ENCODE results near the gene THEMIS. TPM values are rescaled to one million over a fixed set of nuclear protein-coding genes. Genes with fewer than 3 reads are reported as not detected.

Gene THEMIS
- total RNA-seq, 1 experiment from 2014 or later, result not detected

GRCh38 chr6:127893541-127893940 lies 7.3 kb downstream of the THEMIS start:
- CTCF ChIA-PET, result no interaction called here
- POLR2A ChIA-PET (ENCODE audit: low non-redundant PET), result no interaction called here
- H3K4me3 ChIP-seq (ENCODE audit: low read depth, low read length, poor library complexity, severe bottlenecking), result no peak overlapping the region
- no peak overlapping the region for H3K27ac ChIP-seq (ENCODE audit: low read depth, low read length, poor library complexity, severe bottlenecking)
- peaks cover 3% of the 10 kb centered on the region for H3K27me3 ChIP-seq (replicated peaks; ENCODE audit: insufficient read depth, low read depth, low read length, poor library complexity)
- no peaks in the 10 kb centered on the region for H3K36me3 ChIP-seq (ENCODE audit: insufficient read depth, low read length, poor library complexity, severe bottlenecking)
- no peaks in the 10 kb centered on the region for H3K4me1 ChIP-seq (ENCODE audit: insufficient read depth, low read length, poor library complexity, severe bottlenecking)
- intact Hi-C loops (cut with micrococcal nuclease; ENCODE audit: unreplicated experiment), result no loop called here
- TF ChIP-seq, protein P1, sequence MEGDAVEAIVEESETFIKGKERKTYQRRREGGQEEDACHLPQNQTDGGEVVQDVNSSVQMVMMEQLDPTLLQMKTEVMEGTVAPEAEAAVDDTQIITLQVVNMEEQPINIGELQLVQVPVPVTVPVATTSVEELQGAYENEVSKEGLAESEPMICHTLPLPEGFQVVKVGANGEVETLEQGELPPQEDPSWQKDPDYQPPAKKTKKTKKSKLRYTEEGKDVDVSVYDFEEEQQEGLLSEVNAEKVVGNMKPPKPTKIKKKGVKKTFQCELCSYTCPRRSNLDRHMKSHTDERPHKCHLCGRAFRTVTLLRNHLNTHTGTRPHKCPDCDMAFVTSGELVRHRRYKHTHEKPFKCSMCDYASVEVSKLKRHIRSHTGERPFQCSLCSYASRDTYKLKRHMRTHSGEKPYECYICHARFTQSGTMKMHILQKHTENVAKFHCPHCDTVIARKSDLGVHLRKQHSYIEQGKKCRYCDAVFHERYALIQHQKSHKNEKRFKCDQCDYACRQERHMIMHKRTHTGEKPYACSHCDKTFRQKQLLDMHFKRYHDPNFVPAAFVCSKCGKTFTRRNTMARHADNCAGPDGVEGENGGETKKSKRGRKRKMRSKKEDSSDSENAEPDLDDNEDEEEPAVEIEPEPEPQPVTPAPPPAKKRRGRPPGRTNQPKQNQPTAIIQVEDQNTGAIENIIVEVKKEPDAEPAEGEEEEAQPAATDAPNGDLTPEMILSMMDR (conservative IDR thresholded peaks at IDR 0.05; ENCODE audit: low read depth, low read length), result no peak
- TF ChIP-seq EZH2 (IDR thresholded peaks at IDR 0.05; ENCODE audit: borderline replicate concordance, low read depth, low read length, poor library complexity, severe bottlenecking), result no peak
- BruUV-seq (replicated peaks), result no TSS peak
- DNase-seq (ENCODE audit: low spot score), result no peak
- H3K9me3 ChIP-seq (ENCODE audit: low read depth, low read length, poor library complexity, severe bottlenecking), result no peaks in the 10 kb centered on the region

- intact Hi-C loops (cut with micrococcal nuclease; ENCODE audit: unreplicated experiment), result no loop called here
- ChIA-PET POLR2A (ENCODE audit: low non-redundant PET) (no interaction called here), CTCF (no interaction called here)
- no peak for TF ChIP-seq EZH2 (IDR thresholded peaks at IDR 0.05; ENCODE audit: borderline replicate concordance, low read depth, low read length, poor library complexity, severe bottlenecking)
- TF ChIP-seq, protein P1 (conservative IDR thresholded peaks at IDR 0.05; ENCODE audit: low read depth, low read length), result no peak
- DNase-seq (ENCODE audit: low spot score), result no peak
- Histone ChIP-seq H3K4me1 (ENCODE audit: insufficient read depth, low read length, poor library complexity, severe bottlenecking) (no peaks in the 10 kb centered on the region), H3K9me3 (ENCODE audit: low read depth, low read length, poor library complexity, severe bottlenecking) (no peaks in the 10 kb centered on the region), H3K27me3 (replicated peaks; ENCODE audit: insufficient read depth, low read depth, low read length, poor library complexity) (peaks cover 3% of the 10 kb centered on the region), H3K36me3 (ENCODE audit: insufficient read depth, low read length, poor library complexity, severe bottlenecking) (no peaks in the 10 kb centered on the region), H3K4me3 (ENCODE audit: low read depth, low read length, poor library complexity, severe bottlenecking) (no peak overlapping the region), H3K27ac (ENCODE audit: low read depth, low read length, poor library complexity, severe bottlenecking) (no peak overlapping the region)
- BruUV-seq (replicated peaks), result no TSS peak
These were observed 9.0 kb downstream of the THEMIS start for GRCh38 chr6:127891731-127892326.

DNA sequence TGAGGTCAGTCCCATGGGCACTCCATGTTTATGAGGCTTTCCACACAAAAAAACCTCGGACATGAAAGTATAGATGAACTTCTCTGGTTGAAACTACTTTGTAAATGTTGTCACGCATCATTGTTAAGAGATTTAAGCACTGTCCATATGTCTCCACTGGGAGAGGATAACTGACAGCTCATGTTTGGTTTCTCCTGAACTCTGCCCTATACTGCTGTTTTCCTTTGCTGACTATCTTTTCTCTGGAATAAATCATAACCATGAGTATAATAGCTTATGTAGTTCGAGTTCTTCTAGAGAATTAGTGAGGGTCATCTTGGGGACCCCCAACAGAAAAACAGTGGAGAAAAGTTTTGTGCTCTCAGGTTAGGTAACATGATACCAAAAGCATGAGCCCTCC lies 14.3 kb downstream of the THEMIS start:
- no peaks in the 10 kb centered on the region for H3K4me1 ChIP-seq (ENCODE audit: insufficient read depth, low read length, poor library complexity, severe bottlenecking)
- no peak overlapping the region for H3K27ac ChIP-seq (ENCODE audit: low read depth, low read length, poor library complexity, severe bottlenecking)
- no peaks in the 10 kb centered on the region for H3K27me3 ChIP-seq (replicated peaks; ENCODE audit: insufficient read depth, low read depth, low read length, poor library complexity)
- CTCF ChIA-PET, result no interaction called here
- no peaks in the 10 kb centered on the region for H3K36me3 ChIP-seq (ENCODE audit: insufficient read depth, low read length, poor library complexity, severe bottlenecking)
- TF ChIP-seq EZH2 (IDR thresholded peaks at IDR 0.05; ENCODE audit: borderline replicate concordance, low read depth, low read length, poor library complexity, severe bottlenecking), result no peak
- TF ChIP-seq, protein P1 (conservative IDR thresholded peaks at IDR 0.05; ENCODE audit: low read depth, low read length), result no peak
- H3K4me3 ChIP-seq (ENCODE audit: low read depth, low read length, poor library complexity, severe bottlenecking), result no peak overlapping the region
- no peaks in the 10 kb centered on the region for H3K9me3 ChIP-seq (ENCODE audit: low read depth, low read length, poor library complexity, severe bottlenecking)
- no peak for DNase-seq (ENCODE audit: low spot score)
- BruUV-seq (replicated peaks), result no TSS peak
- POLR2A ChIA-PET (ENCODE audit: low non-redundant PET), result no interaction called here
- intact Hi-C loops (cut with micrococcal nuclease; ENCODE audit: unreplicated experiment), result no loop called here

All from A673 (cell line).